GM12891 (cell line): ENCODE measurements around the gene HMGA1.

Source experiments
- POLR2A ChIP-seq: IDR thresholded peaks from 2 replicates; pipeline ENCODE4 v1.6.1; 2011; ENCODE audit warnings: low read depth, low read length, control low read depth
- POLR2AphosphoS5 ChIP-seq: IDR thresholded peaks from 2 replicates; pipeline ENCODE4 v1.6.1; 2011; ENCODE audit warnings: low read depth, low read length, control low read depth
- POU2F2 ChIP-seq: IDR thresholded peaks from 2 replicates; pipeline ENCODE4 v1.6.1; 2011; ENCODE audit warnings: low read depth, mild to moderate bottlenecking, control low read depth, low read length, moderate library complexity
- SPI1 ChIP-seq: IDR thresholded peaks from 2 replicates; pipeline ENCODE4 v1.6.1; 2011; ENCODE audit warnings: low read depth, low read length, control low read depth

- TF ChIP-seq POLR2A (no peak), POU2F2 (no peak), POLR2AphosphoS5 (no peak), SPI1 (no peak; the same call in 1 of the 2 replicates)
Observed at GRCh38 chr6:34237722-34238584, 1.3 kb downstream of the HMGA1 start.
